MM.1S (cell line): Measurements from ENCODE around the gene ADGRV1.
"Not testable (repeated sequence)": the region's sequence is repeated elsewhere in the genome, so short reads cannot be mapped to it uniquely, and the experiment has no call there.

Experiments used
- EZH2 ChIP-seq: fragments of 300-600 bp; sonication (generic); optimal IDR thresholded peaks from 2 replicates; pipeline ENCODE3; 2017; ENCODE audit warnings: low read depth, mild to moderate bottlenecking, antibody characterized with exemption, low read length, mixed read lengths
- EZH2phosphoT487 ChIP-seq: fragments of 300-600 bp; sonication (generic); IDR thresholded peaks from 2 replicates; pipeline ENCODE4 v1.6.1; 2018; ENCODE audit warnings: antibody characterized with exemption, low read length
- TF ChIP-seq, protein P1 (sequence below): fragments of 300-600 bp; sonication (generic); IDR thresholded peaks from 2 replicates; pipeline ENCODE4 v1.5.1; 2016; ENCODE audit warnings: antibody characterized with exemption, low read length, mixed read lengths

DNA sequence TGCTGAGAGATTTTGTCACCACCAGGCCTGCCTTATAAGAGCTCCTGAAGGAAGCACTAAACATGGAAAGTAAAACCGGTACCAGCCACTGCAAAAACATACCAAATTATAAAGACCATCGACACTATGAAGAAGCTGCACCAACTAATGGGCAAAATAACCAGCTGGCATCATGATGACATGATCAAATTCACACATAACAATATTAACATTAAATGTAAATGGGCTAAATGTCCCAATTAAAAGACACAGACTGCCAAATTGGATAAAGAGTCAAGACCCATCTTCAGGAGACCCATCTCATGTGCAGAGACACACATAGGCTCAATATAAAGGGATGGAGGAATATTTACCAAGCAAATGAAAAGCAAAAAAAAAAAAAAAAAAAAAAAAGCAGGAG is 238.3 kb downstream of the ADGRV1 start:
- TF ChIP-seq, protein P1, sequence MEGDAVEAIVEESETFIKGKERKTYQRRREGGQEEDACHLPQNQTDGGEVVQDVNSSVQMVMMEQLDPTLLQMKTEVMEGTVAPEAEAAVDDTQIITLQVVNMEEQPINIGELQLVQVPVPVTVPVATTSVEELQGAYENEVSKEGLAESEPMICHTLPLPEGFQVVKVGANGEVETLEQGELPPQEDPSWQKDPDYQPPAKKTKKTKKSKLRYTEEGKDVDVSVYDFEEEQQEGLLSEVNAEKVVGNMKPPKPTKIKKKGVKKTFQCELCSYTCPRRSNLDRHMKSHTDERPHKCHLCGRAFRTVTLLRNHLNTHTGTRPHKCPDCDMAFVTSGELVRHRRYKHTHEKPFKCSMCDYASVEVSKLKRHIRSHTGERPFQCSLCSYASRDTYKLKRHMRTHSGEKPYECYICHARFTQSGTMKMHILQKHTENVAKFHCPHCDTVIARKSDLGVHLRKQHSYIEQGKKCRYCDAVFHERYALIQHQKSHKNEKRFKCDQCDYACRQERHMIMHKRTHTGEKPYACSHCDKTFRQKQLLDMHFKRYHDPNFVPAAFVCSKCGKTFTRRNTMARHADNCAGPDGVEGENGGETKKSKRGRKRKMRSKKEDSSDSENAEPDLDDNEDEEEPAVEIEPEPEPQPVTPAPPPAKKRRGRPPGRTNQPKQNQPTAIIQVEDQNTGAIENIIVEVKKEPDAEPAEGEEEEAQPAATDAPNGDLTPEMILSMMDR: not testable (repeated sequence)
- not testable (repeated sequence) for TF ChIP-seq EZH2phosphoT487, EZH2
